ENCODE results near the gene CDC42BPB.

DNA sequence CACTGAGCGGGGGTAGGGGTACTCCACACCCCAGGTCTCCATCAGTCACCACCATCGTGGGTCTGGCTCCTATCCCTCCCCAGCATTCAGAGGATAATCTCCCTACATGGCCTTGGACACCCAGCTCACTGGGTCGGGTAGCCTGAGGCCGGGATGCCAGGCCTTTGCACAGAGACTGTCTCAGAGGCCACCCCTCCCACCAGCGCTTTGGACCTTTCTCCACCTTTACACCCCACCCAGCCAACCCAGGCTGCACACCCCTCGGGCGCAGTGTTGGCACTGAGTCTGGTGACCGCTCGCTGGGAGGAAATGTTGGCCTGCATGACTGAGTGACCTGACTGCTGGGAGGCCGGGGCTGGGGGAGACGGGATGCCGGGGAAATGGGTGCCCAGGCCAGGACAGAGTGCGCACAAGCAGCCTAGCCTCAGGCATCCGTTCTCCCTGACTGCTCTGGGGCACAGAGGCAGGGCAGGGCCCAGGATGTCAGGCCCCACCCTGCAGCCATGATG is 16.1 kb upstream of the CDC42BPB start:
- TF ChIP-seq, protein P1, sequence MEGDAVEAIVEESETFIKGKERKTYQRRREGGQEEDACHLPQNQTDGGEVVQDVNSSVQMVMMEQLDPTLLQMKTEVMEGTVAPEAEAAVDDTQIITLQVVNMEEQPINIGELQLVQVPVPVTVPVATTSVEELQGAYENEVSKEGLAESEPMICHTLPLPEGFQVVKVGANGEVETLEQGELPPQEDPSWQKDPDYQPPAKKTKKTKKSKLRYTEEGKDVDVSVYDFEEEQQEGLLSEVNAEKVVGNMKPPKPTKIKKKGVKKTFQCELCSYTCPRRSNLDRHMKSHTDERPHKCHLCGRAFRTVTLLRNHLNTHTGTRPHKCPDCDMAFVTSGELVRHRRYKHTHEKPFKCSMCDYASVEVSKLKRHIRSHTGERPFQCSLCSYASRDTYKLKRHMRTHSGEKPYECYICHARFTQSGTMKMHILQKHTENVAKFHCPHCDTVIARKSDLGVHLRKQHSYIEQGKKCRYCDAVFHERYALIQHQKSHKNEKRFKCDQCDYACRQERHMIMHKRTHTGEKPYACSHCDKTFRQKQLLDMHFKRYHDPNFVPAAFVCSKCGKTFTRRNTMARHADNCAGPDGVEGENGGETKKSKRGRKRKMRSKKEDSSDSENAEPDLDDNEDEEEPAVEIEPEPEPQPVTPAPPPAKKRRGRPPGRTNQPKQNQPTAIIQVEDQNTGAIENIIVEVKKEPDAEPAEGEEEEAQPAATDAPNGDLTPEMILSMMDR (IDR thresholded peaks at IDR 0.05; ENCODE audit: borderline replicate concordance, extremely low read depth, low read length, poor library complexity, severe bottlenecking): no peak
- no peak for TF ChIP-seq EZH2 (IDR thresholded peaks at IDR 0.05; ENCODE audit: borderline replicate concordance, low read depth, low read length, severe bottlenecking)

Data from DND-41 (cell line).